ENCODE measurements around the gene EVA1C. TPM values are rescaled to one million over a fixed set of nuclear protein-coding genes. Genes with fewer than 3 reads are reported as not detected.
A peak's percentile ranks its signal among the peaks of the same experiment; 100 is the strongest.

Gene EVA1C
- total and polyA plus RNA-seq, 2 donors (not counting 1 experiment from before 2014, with no cell fraction given), result 2.4 to 4.6 TPM

GRCh38 chr21:32393677-32394001, 18.9 kb upstream of the EVA1C start:
- Histone ChIP-seq H3K9me3 (ENCODE audit: control insufficient read depth, insufficient read depth, low read depth, low read length) (no peaks in the 10 kb centered on the region), H3K27me3 (ENCODE audit: control insufficient read depth, insufficient read depth, low read length) (no peaks in the 10 kb centered on the region), H3K9ac (ENCODE audit: insufficient read depth, low read length) (peak overlapping the region; percentile 43), H3K4me2 (ENCODE audit: extremely low read depth, insufficient read depth, low read length) (peak overlapping the region; percentile 92), H3K36me3 (ENCODE audit: control insufficient read depth, insufficient read depth, low read length) (no peaks in the 10 kb centered on the region), H3K4me1 (ENCODE audit: control insufficient read depth, extremely low read depth, insufficient read depth, low read length) (peaks cover 5% of the 10 kb centered on the region), H2AFZ (ENCODE audit: low read length) (peak overlapping the region; percentile 93), H3K79me2 (ENCODE audit: control insufficient read depth, insufficient read depth, low read length) (peaks cover 34% of the 10 kb centered on the region), H4K20me1 (ENCODE audit: control insufficient read depth, extremely low read depth, insufficient read depth, low read length) (no peaks in the 10 kb centered on the region), H3K27ac (ENCODE audit: insufficient read depth, low read length) (peak overlapping the region; percentile 81), H3K4me3 (replicated peaks in 1 of 4; ENCODE audit: control extremely low read depth in 1 of 4, insufficient read depth in 1 of 4, low read depth in 3 of 4, low read length in 4 of 4) (peak overlapping the region; percentile 72 to 98 (median 90))
- TF ChIP-seq EZH2 (IDR thresholded peaks at IDR 0.05; ENCODE audit: low read length, missing control alignments), result no peak
- TF ChIP-seq CTCF (conservative IDR thresholded peaks at IDR 0.05 in 1 of 2, IDR thresholded peaks at IDR 0.05 in 1 of 2; ENCODE audit: low read depth in 1 of 2, low read length in 2 of 2), result no peak
- DNase-seq (ENCODE audit: low read depth in 2 of 2), result no peak

GRCh38 chr21:32403201-32403777, 9.2 kb upstream of the EVA1C start:
- H3K4me2 ChIP-seq (ENCODE audit: extremely low read depth, insufficient read depth, low read length), result no peak overlapping the region
- peak overlapping the region; percentile 19 for H2AFZ ChIP-seq (ENCODE audit: low read length)
- no peak overlapping the region for H3K4me3 ChIP-seq (replicated peaks in 1 of 4; ENCODE audit: control extremely low read depth in 1 of 4, insufficient read depth in 1 of 4, low read depth in 3 of 4, low read length in 4 of 4)
- no peaks in the 10 kb centered on the region for H3K27me3 ChIP-seq (ENCODE audit: control insufficient read depth, insufficient read depth, low read length)
- H4K20me1 ChIP-seq (ENCODE audit: control insufficient read depth, extremely low read depth, insufficient read depth, low read length), result no peaks in the 10 kb centered on the region
- no peaks in the 10 kb centered on the region for H3K79me2 ChIP-seq (ENCODE audit: control insufficient read depth, insufficient read depth, low read length)
- H3K27ac ChIP-seq (ENCODE audit: insufficient read depth, low read length), result no peak overlapping the region
- no peaks in the 10 kb centered on the region for H3K36me3 ChIP-seq (ENCODE audit: control insufficient read depth, insufficient read depth, low read length)
- H3K9ac ChIP-seq (ENCODE audit: insufficient read depth, low read length), result no peak overlapping the region
- H3K4me1 ChIP-seq (ENCODE audit: control insufficient read depth, extremely low read depth, insufficient read depth, low read length), result no peaks in the 10 kb centered on the region
- H3K9me3 ChIP-seq (ENCODE audit: control insufficient read depth, insufficient read depth, low read depth, low read length), result no peaks in the 10 kb centered on the region
- peak; percentile 57 to 82 for DNase-seq (ENCODE audit: low read depth in 2 of 2)
- TF ChIP-seq EZH2 (IDR thresholded peaks at IDR 0.05; ENCODE audit: low read length, missing control alignments), result no peak
- TF ChIP-seq CTCF (conservative IDR thresholded peaks at IDR 0.05 in 1 of 2, IDR thresholded peaks at IDR 0.05 in 1 of 2; ENCODE audit: low read depth in 1 of 2, low read length in 2 of 2), result peak; percentile 68 to 70

GRCh38 chr21:32406405-32406804, 6.1 kb upstream of the EVA1C start:
- Histone ChIP-seq H3K9me3 (ENCODE audit: control insufficient read depth, insufficient read depth, low read depth, low read length) (no peaks in the 10 kb centered on the region), H3K4me2 (ENCODE audit: extremely low read depth, insufficient read depth, low read length) (no peak overlapping the region), H3K27ac (ENCODE audit: insufficient read depth, low read length) (no peak overlapping the region), H3K27me3 (ENCODE audit: control insufficient read depth, insufficient read depth, low read length) (no peaks in the 10 kb centered on the region), H3K36me3 (ENCODE audit: control insufficient read depth, insufficient read depth, low read length) (no peaks in the 10 kb centered on the region), H3K79me2 (ENCODE audit: control insufficient read depth, insufficient read depth, low read length) (no peaks in the 10 kb centered on the region), H4K20me1 (ENCODE audit: control insufficient read depth, extremely low read depth, insufficient read depth, low read length) (no peaks in the 10 kb centered on the region), H3K4me1 (ENCODE audit: control insufficient read depth, extremely low read depth, insufficient read depth, low read length) (no peaks in the 10 kb centered on the region), H3K4me3 (replicated peaks in 1 of 4; ENCODE audit: control extremely low read depth in 1 of 4, insufficient read depth in 1 of 4, low read depth in 3 of 4, low read length in 4 of 4) (no peak overlapping the region), H3K9ac (ENCODE audit: insufficient read depth, low read length) (no peak overlapping the region), H2AFZ (ENCODE audit: low read length) (no peak overlapping the region)
- no peak for DNase-seq (ENCODE audit: low read depth in 2 of 2)
- no peak for TF ChIP-seq CTCF (conservative IDR thresholded peaks at IDR 0.05 in 1 of 2, IDR thresholded peaks at IDR 0.05 in 1 of 2; ENCODE audit: low read depth in 1 of 2, low read length in 2 of 2)
- no peak for TF ChIP-seq EZH2 (IDR thresholded peaks at IDR 0.05; ENCODE audit: low read length, missing control alignments)
